RPMI8226 (cell line): ENCODE data around the gene WDPCP.
A peak's percentile ranks its signal among the peaks of the same experiment; 100 is the strongest.
"Not testable (repeated sequence)": the region's sequence is repeated elsewhere in the genome, so short reads cannot be mapped to it uniquely, and the experiment has no call there.

Experiments
- DNase-seq: peaks from one replicate; pipeline ENCODE4 v3.0.0-alpha.2; 2015

WDPCP gene

GRCh38 chr2:63590626-63591408, 2.5 kb upstream of the WDPCP start:
- DNase-seq: peak; percentile 93

DNA sequence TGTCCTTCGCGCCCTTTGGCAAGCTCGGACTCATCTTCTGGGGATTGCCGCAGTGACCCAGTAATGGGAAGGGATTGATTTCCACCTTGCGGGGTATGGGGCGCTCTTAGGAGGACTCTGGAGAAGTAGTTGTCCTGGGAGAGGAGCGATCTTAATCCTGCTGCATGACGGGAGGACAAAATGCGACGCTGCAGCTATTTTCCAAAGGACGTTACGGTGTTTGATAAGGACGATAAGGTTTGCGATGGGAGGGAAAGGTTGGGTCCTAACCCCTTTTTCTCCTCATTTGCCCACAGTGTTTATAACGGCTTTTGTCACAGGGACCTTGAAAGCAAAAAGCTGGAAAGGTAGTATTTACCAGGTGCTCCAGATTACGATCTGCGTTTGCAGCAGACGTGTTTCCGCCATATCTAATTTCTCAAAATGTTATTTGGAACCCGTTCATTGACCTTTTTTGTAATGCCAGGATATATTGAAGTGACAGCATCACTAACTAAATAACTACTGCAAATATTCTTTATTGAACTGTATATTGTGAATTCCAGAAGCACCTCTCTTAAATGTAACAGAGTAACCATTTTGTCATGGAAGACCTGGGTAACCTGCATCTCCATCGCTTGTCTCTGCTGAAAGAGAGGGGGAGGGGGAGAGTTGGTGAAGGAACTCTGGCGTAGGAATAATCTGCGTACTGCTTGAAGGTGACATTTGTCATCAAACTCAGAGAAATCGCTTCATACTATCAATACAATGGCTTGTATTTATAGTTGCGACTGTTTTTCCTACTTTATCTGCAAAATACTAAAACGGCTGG, 1.1 kb upstream of the WDPCP start:
- no peak for DNase-seq

DNA sequence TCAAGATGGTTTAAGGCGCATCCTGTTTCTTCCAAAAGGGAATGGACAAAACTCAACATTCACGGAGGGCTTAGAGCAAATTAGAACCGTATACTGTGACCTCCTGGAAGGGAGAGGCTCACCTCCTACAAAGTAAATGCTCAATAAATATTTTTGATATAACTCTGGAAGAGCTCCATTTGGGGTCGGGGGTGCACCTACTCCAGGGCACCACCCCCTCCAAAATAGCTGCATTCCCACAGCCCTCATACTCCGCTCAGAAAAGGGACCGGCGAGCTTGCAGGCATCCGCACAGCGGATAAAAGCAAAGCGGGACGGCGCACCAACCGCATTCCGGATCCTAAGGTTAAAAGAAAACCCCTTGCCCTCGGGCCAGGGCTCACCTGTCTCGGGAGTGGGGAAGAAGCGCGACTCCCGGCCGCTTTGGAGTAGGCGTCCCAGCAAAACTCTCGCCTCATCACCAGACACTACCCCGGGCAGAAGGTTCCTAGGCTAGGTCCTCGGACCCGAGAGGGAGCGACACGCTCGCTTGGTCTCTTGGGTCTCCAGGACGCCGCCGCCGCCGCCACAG, 378 bp downstream of the WDPCP start:
- DNase-seq: no peak

DNA sequence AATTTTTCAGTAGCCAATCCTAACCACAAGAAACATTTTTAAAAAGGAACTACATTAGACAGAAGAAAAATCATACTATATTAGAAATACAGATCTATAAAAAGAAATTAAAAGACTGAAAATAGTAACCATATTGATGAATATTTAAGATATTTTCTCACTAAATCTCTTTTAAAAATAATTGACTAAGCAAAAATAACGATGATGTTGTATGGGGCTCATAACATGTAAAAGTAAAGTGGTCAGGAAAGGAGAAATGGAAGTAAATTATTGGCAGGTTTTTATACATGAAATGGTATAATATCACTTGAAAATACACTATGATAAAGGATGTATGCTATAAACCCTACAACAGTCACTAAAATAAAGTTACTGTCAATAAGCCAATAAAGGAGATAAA, 5.4 kb downstream of the WDPCP start:
- DNase-seq: no peak

GRCh38 chr2:63581298-63581961, 6.8 kb downstream of the WDPCP start:
- no peak for DNase-seq

DNA sequence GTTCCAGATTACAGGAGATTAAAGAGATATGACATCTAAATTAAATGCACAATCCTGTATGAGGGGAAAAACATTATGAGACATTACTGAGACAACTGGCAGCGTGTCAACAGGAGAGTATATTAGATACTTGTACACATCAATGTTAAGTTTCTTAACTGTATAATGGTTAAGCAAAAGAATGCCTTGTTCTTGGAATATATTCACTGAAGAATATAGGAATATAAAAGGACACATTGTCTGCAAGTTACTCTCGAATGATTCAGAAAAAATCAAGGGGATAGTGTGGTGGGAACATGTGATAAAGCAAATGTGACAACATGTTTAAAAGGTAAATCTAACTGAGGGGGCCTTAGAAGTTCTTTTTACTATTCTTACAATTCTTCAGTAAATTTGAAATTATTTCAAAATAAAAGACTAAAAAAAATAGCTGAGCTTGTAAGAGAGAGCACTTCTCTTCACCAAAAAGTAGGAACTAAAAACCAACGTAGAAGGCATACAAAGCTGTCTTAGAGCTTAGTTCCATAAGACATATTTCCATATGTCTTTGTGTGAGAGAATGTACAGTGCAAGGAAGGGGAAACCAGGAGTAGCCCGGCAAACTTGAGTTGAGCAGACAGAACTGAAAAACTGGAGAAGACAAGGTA, 7.5 kb downstream of the WDPCP start:
- DNase-seq: no peak

DNA sequence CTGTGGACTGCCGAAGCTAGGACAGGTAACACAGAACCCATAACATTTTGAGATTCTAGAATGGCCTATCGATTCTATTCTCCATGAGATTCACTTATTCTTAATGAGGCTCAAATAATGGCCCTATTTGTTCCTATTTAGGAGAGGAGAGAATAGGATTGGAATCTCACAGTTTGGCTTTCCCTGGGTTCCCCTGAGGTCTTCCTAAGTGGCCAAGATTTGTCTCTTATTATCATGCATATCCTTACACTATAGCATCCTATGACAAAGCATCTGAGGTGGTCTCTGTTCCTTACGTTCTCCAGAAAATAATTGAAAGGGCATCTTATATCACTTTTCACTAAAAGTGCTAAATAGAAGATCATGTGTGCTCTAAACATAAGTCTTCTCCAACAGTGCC, 9.5 kb downstream of the WDPCP start:
- DNase-seq: no peak

DNA sequence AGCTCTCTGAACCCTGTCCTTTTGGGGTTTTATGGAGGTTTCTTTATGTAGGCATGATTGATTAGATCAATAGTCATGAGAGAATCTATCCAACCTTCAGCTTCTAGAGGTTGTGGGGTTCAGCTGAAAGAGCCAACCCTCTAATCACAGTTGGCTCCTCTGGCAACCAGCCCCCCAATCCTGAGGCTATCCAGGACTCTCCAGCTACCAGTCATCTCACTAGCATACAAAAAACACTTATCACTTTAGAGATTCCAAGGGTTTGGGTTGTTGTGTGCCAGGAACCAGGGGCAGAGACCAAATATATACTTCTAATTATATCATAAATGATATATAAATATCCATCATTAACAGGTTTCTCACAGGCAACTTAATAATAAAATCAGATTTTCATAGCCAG, 11.7 kb downstream of the WDPCP start:
- DNase-seq: no peak

DNA sequence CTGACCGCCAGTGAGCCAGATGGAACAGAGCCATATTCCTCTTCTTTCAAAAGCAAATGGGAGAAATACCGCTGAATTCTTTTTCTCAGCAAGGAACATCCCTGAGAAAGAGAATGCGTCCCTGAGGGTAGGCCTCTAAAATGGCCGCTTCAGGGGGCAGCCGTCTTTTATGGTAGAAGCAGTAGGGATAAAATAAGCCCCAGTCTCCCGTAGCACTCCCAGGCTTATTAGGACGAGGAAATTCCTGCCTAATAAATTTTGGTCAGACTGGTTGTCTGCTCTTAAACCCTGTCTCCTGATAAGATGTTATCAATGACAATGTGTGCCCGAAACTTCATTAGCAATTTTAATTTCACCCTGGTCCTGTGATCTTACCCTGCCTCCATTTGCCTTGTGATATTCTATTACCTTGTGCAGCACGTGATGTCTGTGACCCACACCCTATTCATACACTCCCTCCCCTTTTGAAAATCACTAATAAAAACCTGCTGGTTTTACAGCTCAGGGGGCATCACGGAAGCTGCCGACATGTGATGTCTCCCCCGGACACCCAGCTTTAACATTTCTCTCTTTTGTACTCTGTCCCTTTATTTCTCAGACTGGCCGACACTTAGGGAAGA, 14.4 kb downstream of the WDPCP start:
- not testable (repeated sequence) for DNase-seq

DNA sequence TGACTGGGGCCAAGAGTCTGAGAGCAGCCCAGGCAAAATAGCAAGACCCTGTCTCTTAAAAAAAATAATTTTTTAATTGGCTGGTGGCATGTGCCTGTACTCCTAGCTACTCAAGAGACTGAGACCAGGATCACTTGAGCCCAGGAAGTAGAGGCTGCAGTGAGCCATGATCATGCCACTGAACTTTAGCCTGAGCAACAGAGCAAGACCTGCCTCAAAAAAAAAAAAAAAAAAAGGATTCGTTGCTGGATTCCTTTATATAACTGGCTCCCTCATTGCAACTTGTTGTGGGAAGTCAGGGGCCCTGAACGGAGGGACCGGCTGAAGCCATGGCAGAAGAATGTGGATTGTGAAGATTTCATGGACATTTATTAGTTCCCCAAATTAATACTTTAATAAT, 15.3 kb downstream of the WDPCP start:
- not testable (repeated sequence) for DNase-seq

- no peak for DNase-seq
These were observed 16.3 kb downstream of the WDPCP start for GRCh38 chr2:63572001-63572400.

DNA sequence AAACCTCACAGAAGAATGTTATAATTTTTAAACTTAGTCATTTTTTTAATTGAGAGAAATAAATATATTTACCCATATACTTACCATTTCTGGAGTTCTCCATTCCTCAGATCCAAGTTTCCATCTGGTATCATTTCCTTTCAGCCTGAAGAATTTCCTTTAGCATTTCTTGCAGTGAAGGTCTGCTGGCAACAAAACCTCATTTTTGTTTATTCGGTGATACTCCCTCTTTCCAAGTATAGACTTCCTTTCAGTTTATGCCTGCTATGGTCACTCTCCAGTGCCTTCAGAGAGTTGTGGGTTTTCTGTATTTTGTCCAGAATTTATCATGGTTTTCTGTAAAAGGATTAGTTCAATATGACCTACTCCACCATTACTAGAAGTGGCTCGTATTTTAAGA, 17.0 kb downstream of the WDPCP start:
- no peak for DNase-seq

- DNase-seq: no peak
These were observed 18.5 kb downstream of the WDPCP start for GRCh38 chr2:63569740-63570139.

- DNase-seq: no peak
These were observed 25.5 kb downstream of the WDPCP start for GRCh38 chr2:63562751-63563150.

- not testable (repeated sequence) for DNase-seq
These were observed 29.4 kb downstream of the WDPCP start for GRCh38 chr2:63558922-63559321.

DNA sequence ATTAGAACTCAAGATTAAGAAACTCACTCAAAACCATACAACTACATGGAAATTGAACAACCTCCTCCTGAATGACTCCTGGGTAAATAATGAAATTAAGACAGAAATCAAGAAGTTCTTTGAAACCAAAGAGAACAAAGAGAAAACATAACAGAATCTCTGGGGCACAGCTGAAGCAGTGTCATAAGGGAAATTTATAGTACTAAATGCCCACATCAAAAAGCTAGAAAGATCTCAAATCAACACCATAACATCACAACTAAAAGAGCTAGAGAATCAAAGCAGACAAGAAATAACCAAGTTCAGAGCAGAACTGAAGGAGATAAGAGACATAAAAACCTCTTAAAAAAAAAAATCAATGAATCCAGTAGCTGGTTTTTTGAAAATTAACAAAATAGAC, 30.5 kb downstream of the WDPCP start:
- not testable (repeated sequence) for DNase-seq

DNA sequence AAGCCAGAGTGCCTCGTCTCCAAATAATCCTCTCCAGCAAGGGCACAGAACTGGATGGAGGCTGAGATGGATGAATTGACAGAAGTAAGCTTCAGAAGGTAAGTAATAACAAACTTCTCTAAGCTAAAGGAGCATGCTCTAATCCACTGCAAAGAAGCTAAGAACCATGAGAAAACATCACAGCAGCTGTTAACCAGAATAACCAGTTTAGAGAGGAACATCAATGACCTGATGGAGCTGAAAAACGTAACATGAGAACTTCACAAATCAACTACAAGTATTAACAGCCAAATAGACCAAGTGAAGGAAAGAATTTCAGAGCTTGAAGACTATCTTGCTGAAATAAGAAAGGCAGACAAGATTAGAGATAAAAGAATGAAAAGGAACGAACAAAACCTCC, 32.3 kb downstream of the WDPCP start:
- no peak for DNase-seq

- DNase-seq: no peak
These were observed 33.0 kb downstream of the WDPCP start for GRCh38 chr2:63555299-63555698.

DNA sequence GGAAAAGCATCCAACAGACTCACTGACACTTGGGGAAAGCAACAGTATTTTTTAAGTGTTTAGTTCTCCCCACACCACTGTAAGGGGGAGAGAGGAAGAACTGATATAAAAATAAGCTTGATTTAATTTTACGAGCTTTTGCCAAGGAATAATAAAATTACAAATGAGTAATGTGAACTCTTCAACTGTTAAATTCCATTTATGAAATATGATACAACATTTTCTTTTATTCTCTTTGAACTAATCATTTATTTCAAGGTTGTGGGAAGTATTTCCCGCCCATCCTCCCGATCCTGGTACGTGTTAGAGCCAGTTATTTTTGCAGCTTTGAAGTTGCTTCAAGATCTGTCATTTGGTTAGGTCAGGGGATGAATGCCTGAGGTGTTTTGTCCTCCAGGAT, 35.2 kb downstream of the WDPCP start:
- DNase-seq: no peak

GRCh38 chr2:63545023-63545422, 43.3 kb downstream of the WDPCP start:
- DNase-seq: no peak

GRCh38 chr2:63544017-63544627, 44.2 kb downstream of the WDPCP start:
- DNase-seq: peak; percentile 9
